Hindlimb muscle (tissue), 1 donor: ENCODE results near the gene FOXR1. TPM values are rescaled to one million over a fixed set of nuclear protein-coding genes. Genes with fewer than 3 reads are reported as not detected.

Experiments used
- DNase-seq: peaks from one replicate; pipeline ENCODE4 v3.0.0-alpha.2; 2013
- polyA plus RNA-seq: library from polyadenylated mRNA; unstranded; fragments of 120-200 nt; gene quantifications from one replicate; pipeline ENCODE4 v1.2.1, GENCODE V29; 2013; ENCODE audit not compliant: insufficient read length

FOXR1 gene
- polyA plus RNA-seq, 1 donor, result not detected

DNA sequence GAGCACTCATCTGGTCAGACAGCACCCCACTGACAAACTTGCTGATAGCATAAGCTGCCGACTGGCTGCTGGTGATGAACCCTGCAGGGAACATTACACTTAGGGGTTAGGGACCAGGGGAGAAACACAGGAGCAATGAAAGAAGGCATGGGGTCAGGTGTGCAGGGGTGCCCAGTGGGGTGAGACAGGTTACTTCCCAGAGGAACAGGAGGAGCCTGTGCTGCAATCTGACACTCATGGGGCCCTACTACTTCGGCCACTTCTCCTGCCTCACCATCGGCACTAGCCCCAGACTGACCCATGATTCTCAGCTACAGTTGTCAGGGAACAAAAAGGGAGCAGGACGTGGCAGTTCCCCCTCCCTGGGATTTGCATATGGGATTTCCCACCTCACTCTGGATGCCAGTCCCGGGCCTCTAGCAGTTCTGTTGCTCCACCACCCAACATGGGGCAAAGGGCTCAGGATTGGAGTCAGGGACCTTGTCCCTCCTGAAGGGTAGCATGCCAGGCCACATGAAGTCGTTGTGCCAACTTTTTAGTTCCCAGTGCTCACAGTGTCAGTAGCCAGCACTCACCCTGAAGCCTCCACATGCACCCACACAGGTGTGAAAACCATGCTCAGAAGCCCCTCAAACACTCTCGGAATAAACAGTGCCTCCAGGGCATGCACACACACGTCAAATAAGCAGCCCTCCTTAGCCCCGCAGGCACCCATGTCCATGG lies 56.9 kb downstream of the FOXR1 start:
- no peak for DNase-seq

DNA sequence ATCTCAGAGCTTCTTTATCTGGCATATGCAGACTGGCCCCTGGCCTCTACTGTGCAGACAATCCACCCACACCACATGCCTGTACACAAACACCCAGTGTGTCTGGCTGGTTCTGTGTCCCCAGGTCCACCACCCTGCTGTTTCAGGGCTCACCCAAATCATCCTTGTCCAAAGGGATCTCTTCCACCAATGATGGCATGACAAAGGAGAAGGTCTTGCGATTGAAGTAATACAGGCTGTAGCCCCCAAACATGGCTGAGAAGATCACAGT lies 57.4 kb downstream of the FOXR1 start:
- DNase-seq, result no peak

DNA sequence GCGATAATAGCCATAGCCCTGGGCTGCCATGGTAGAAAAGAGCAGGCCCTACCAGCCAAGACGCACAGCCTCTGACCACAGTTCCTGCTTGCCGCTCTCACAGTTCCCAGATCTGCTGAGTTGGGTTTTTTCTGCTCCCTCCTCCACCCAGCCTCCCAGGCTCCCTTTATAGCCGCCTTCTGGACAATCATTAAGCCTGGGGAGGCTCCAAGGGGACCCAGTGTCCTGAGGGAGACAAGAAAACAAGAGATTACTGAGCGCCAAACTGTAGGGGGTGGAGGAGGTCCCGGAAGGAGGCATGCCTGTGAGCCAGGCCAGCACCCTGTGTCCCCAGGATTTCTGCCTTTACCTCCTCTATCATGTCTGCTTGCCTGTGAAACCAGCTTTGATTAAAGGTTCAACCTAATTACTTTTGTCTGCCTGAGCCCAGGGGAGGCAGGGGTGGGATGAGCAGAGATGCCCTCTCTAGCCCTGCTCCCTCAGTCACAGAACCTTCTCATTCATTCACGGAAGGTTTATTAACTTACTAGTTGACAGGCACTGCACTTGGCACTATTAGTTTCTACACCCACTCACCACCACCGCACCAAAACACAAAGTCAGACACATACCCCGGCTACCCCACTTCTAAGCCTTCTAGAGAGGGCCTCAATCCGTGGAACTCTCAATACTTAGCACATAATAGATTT lies 57.9 kb downstream of the FOXR1 start:
- DNase-seq, result no peak

DNA sequence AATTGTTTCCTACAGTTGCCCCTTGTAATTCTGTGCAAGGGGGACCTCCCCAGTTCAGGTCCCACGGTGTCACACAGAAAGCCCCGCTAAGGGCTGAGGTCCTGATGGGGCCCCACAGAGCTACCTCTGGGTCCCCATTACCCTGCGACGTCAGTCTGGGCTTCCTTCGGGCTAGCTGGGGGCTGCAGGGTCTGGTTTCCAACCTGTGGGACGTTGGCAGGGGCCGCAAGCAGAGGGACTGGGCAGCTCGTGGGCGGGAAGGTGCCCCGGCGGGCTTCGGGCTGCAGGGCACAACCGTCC lies 58.4 kb downstream of the FOXR1 start:
- no peak for DNase-seq

DNA sequence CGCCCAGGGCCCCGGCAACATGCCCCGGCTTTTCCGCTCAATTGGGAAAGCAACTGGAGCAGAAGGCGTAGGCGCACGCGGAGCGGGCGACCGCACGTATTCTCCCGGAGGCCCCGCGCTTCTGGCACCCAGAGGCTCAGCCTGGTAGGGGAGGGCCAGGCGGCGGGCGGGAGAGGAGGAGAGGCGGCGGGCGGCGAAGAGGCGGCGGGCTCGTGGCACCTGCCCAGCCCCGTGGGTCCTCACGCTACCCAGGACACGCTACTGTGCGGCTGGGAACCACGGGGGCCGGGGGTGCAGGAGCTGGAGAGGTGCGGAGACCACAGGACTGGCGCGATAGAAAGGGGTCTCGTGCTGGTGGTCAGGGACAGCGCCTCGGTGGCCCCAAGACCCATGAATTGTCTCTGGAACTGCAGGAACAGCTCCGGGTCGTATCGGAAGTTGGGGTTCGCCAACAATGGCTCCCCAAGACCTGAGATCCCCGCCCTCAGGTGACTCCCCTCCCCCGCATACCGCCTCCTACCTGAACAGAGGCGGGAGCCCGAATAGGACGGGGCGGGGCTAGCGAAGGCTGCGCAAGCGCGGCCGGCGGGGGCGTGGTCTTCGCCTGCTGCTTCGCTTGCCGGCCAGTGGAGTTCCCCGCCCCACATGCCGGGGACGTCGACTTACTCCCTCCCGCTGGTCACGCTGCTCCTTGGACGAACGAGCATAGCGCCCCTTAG lies 58.9 kb downstream of the FOXR1 start, which contains the start of gene SLC37A4:
Gene SLC37A4, minus strand, starts transcription at position 549 of the 719 bp plus-strand sequence.
- peak; percentile 93 for DNase-seq

Other genes with a start within 250 kb of the FOXR1 start
- 68.1 TPM for gene DDX6, start 180.6 kb upstream of the FOXR1 start, polyA plus RNA-seq
- gene CXCR5, start 87.9 kb upstream of the FOXR1 start, polyA plus RNA-seq, result not detected
- gene BCL9L, start 45.8 kb upstream of the FOXR1 start, polyA plus RNA-seq, result 110 TPM
- gene UPK2, start 15.5 kb upstream of the FOXR1 start, polyA plus RNA-seq, result 1.2 TPM
- 21.5 TPM for gene CENATAC, start 26.4 kb downstream of the FOXR1 start, polyA plus RNA-seq
- 1,495 TPM for gene RPS25, start 46.6 kb downstream of the FOXR1 start, polyA plus RNA-seq
- 36.3 TPM for gene TRAPPC4, start 47.0 kb downstream of the FOXR1 start, polyA plus RNA-seq
- gene SLC37A4, start 59.1 kb downstream of the FOXR1 start, polyA plus RNA-seq, result 10.2 TPM
- gene HYOU1, start 85.4 kb downstream of the FOXR1 start, polyA plus RNA-seq, result 37.2 TPM
- 29.4 TPM for gene VPS11, start 96.1 kb downstream of the FOXR1 start, polyA plus RNA-seq
- gene HMBS, start 113.1 kb downstream of the FOXR1 start, polyA plus RNA-seq, result 19.7 TPM
- gene DPAGT1, start 130.1 kb downstream of the FOXR1 start, polyA plus RNA-seq, result 28.9 TPM
- 8.0 TPM for gene C2CD2L, start 135.6 kb downstream of the FOXR1 start, polyA plus RNA-seq
- 21.8 TPM for gene HINFP, start 149.8 kb downstream of the FOXR1 start, polyA plus RNA-seq
- gene ABCG4, start 177.3 kb downstream of the FOXR1 start, polyA plus RNA-seq, result 0.34 TPM
- 14.6 TPM for gene NLRX1, start 197.0 kb downstream of the FOXR1 start, polyA plus RNA-seq
- gene NHERF4, start 213.7 kb downstream of the FOXR1 start, polyA plus RNA-seq, result not detected
- 13.4 TPM for gene CBL, start 234.6 kb downstream of the FOXR1 start, polyA plus RNA-seq